Neutrophil (primary cell): Measurements from ENCODE around the gene BET1L.
"Not testable (repeated sequence)": the region's sequence is repeated elsewhere in the genome, so short reads cannot be mapped to it uniquely, and the experiment has no call there.

Source experiments
- H3K27ac ChIP-seq: fragments of 200-600 bp; sonication (generic); 2 replicates; pipeline ENCODE4 v1.5.1; 2016; ENCODE audit warnings: mild to moderate bottlenecking, moderate library complexity
- H3K27me3 ChIP-seq: fragments of 200-600 bp; sonication (generic); 2 replicates; pipeline ENCODE4 v1.6.0; 2016; ENCODE audit warnings: mild to moderate bottlenecking
- H3K36me3 ChIP-seq: fragments of 200-600 bp; sonication (generic); 2 replicates; pipeline ENCODE4 v1.5.1; 2017
- H3K4me1 ChIP-seq, 2 experiments: fragments of 200-600 bp in 1 of 2; sonication (generic) in 1 of 2; 1 replicate in 1 of 2; 2 replicates in 1 of 2; pipeline versions ENCODE4 v1.5.1 to v1.6.1; 2013 to 2016; ENCODE audit warnings: low read depth in 1 of 2, low read length in 1 of 2, mild to moderate bottlenecking in 1 of 2, moderate library complexity in 1 of 2; ENCODE audit not compliant: control insufficient read depth in 1 of 2, insufficient read depth in 1 of 2
- H3K4me3 ChIP-seq, 2 experiments: fragments of 200-600 bp in 1 of 2; sonication (generic) in 1 of 2; 1 replicate in 1 of 2; 2 replicates in 1 of 2; pipeline ENCODE4 v1.5.1; 2013 to 2016; ENCODE audit warnings: low read depth in 1 of 2, low read length in 1 of 2, mild to moderate bottlenecking in 1 of 2, moderate library complexity in 1 of 2
- H3K9me3 ChIP-seq: fragments of 200-600 bp; sonication (generic); 2 replicates; pipeline ENCODE4 v1.5.1; 2016
- CTCF ChIP-seq: fragments of 200-600 bp; sonication (generic); IDR thresholded peaks from 2 replicates; pipeline ENCODE4 v1.5.1; 2016; ENCODE audit warnings: antibody characterized with exemption

The BET1L gene

GRCh38 chr11:189843-190311 is 17.3 kb downstream of the BET1L start:
- H3K4me3 ChIP-seq, H3K27ac ChIP-seq, H3K9me3 ChIP-seq, H3K36me3 ChIP-seq, H3K27me3 ChIP-seq, H3K4me1 ChIP-seq: not testable (repeated sequence)
- TF ChIP-seq CTCF: peak; percentile 63

DNA sequence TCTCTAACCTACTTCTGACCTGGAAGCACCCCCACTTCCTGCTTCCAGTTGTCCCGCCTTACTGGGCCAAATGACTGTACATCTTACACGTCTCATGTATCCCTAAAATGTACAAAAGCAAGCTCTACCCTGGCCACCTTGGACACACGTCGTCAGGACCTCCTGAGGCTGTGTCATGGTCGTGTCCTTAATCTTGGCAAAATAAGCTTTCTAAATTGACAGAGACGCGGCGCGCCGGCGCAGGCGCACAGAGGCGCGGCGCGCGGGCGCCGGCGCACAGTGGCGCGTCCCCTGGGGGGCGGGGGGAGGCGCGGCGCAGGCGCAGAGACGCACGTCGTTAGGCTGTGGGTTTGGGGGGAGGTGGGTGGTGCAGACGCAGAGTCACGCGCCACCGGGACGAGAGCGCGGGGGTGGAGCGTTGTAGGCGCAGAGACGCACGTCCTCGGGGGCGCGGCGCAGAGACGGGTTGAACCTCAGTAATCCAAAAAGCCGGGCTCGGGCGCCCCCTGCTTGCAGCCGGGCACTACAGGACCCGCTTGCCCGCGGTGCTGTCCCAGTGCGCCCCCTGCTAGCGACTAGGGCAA is 17.9 kb downstream of the BET1L start:
- not testable (repeated sequence) for H3K27me3 ChIP-seq, H3K4me3 ChIP-seq, H3K27ac ChIP-seq, H3K4me1 ChIP-seq, H3K9me3 ChIP-seq, H3K36me3 ChIP-seq

GRCh38 chr11:180242-180641 is 27.0 kb downstream of the BET1L start:
- not testable (repeated sequence) for H3K9me3 ChIP-seq, H3K27me3 ChIP-seq, H3K36me3 ChIP-seq, H3K27ac ChIP-seq, H3K4me1 ChIP-seq, H3K4me3 ChIP-seq
